Measurements from ENCODE around the gene CYB561D2. TPM values are rescaled to one million over a fixed set of nuclear protein-coding genes. Genes with fewer than 3 reads are reported as not detected.

CYB561D2 gene
- total and polyA plus RNA-seq, 9 donors: 4.5 to 17.1 (median 9.6) TPM

DNA sequence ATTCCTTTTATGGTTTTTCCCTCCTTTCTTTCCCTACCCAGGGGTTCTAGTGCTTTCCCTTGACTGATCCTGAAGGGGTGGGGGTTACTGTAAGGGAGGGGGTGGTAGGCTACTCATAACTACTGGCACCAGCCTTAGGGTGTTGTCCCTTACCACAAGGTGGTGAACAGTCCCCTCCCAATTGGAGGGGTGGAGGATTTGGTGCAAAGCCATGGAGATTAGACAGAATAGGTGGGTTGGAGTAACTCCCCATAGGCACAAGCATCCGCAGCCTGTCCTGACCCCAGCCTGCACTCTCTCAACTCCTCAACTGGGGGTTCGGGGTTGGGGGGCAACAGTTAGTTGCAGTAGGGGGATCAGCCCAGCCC, 25.6 kb upstream of the CYB561D2 start:
- TF ChIP-seq, protein P1, sequence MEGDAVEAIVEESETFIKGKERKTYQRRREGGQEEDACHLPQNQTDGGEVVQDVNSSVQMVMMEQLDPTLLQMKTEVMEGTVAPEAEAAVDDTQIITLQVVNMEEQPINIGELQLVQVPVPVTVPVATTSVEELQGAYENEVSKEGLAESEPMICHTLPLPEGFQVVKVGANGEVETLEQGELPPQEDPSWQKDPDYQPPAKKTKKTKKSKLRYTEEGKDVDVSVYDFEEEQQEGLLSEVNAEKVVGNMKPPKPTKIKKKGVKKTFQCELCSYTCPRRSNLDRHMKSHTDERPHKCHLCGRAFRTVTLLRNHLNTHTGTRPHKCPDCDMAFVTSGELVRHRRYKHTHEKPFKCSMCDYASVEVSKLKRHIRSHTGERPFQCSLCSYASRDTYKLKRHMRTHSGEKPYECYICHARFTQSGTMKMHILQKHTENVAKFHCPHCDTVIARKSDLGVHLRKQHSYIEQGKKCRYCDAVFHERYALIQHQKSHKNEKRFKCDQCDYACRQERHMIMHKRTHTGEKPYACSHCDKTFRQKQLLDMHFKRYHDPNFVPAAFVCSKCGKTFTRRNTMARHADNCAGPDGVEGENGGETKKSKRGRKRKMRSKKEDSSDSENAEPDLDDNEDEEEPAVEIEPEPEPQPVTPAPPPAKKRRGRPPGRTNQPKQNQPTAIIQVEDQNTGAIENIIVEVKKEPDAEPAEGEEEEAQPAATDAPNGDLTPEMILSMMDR (IDR thresholded peaks at IDR 0.05): no peak
- TF ChIP-seq EP300 (IDR thresholded peaks at IDR 0.05) (no peak), POLR2A (IDR thresholded peaks at IDR 0.05) (no peak)
- Histone ChIP-seq H3K27ac (no peak overlapping the region), H3K9me3 (no peaks in the 10 kb centered on the region), H3K4me1 (ENCODE audit: insufficient read depth) (peaks cover 15% of the 10 kb centered on the region), H3K27me3 (no peaks in the 10 kb centered on the region), H3K36me3 (no peaks in the 10 kb centered on the region), H3K4me3 (no peak overlapping the region)
- WGBS, 3 donors: 73 to 83% (median 81%) methylated on average over 2 of the region's 2 CpGs
- no peak for DNase-seq
- intact Hi-C loops (cut with DNase I): loop anchor here in 1 of 4 donors (10.0 kb wide), 1 partner anchor 60 kb away; the partner anchor contains the start of gene SEMA3B

DNA sequence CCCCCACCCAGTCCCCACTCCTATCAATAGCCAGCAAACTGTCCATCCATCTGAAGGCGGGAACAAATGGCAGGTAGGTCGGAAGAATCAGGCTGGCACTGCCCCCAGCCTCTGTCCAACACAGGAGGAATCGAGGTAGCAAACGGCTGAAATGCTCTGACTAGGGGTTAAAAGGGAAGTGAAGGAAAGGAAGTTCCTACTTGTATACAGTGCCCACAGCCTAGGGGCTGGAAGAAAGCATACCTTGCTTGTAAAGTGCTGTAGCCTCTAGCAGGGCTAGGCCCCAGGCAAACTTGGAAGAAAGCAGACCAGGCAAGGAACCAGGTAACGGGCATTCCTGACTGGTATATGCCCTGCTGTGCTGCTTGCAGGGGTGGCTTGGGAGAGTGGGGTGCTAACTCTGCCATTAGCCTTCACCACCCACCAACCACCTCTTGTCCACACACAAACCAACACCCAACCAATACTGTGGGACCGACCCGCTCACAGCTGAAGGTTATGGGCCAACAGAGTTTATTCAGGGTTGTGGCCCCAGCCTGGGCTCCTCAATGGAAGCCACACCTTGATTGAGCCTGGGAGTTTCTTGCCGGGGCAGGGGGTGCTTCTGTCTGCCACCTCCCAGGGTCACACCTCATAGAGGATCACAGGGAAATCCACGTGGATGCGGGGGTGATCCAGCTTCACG, 25.0 kb upstream of the CYB561D2 start:
- Histone ChIP-seq H3K9me3 (no peaks in the 10 kb centered on the region), H3K27me3 (no peaks in the 10 kb centered on the region), H3K27ac (no peak overlapping the region), H3K36me3 (no peaks in the 10 kb centered on the region), H3K4me3 (no peak overlapping the region), H3K4me1 (ENCODE audit: insufficient read depth) (peaks cover 9% of the 10 kb centered on the region)
- TF ChIP-seq, protein P1 (IDR thresholded peaks at IDR 0.05): no peak
- TF ChIP-seq EP300 (IDR thresholded peaks at IDR 0.05) (no peak), POLR2A (IDR thresholded peaks at IDR 0.05) (no peak)
- no peak for DNase-seq
- 83 to 88% (median 85%) methylated on average over 11 of the region's 11 CpGs for WGBS, 3 donors
- intact Hi-C loops (cut with DNase I): loop anchor here in 1 of 4 donors (10.0 kb wide), 1 partner anchor 61 kb away; the partner anchor contains the start of gene SEMA3B

DNA sequence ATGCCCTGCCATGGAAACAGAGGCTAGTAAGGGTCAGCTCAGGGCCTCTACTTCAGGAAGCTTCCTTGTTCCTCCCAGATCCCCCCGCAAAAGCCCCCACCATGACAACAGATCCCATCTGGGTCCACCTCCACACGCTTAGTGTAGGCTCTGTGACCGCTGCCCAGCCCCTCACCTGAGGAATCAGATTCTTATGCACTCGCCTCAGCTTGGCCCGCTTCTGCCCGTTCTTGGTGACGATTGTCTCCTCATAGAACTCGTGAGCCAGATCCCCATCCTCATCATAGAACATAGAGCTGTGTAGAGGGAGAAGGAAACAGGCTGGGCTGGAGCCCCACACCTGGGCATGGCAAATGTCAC, 24.5 kb upstream of the CYB561D2 start:
- no peak overlapping the region for H3K4me3 ChIP-seq
- H3K27me3 ChIP-seq: no peaks in the 10 kb centered on the region
- DNase-seq: no peak
- intact Hi-C loops (cut with DNase I): loop anchor here in 1 of 4 donors (10.0 kb wide), 1 partner anchor 61 kb away; the partner anchor contains the start of gene SEMA3B
- TF ChIP-seq, protein P1 (IDR thresholded peaks at IDR 0.05): no peak
- TF ChIP-seq EP300 (IDR thresholded peaks at IDR 0.05) (no peak), POLR2A (IDR thresholded peaks at IDR 0.05) (no peak)
- no peaks in the 10 kb centered on the region for H3K36me3 ChIP-seq
- no peak overlapping the region for H3K27ac ChIP-seq
- H3K9me3 ChIP-seq: no peaks in the 10 kb centered on the region
- 84 to 88% (median 86%) methylated on average over 8 of the region's 8 CpGs for WGBS, 3 donors
- peaks cover 9% of the 10 kb centered on the region for H3K4me1 ChIP-seq (ENCODE audit: insufficient read depth)

DNA sequence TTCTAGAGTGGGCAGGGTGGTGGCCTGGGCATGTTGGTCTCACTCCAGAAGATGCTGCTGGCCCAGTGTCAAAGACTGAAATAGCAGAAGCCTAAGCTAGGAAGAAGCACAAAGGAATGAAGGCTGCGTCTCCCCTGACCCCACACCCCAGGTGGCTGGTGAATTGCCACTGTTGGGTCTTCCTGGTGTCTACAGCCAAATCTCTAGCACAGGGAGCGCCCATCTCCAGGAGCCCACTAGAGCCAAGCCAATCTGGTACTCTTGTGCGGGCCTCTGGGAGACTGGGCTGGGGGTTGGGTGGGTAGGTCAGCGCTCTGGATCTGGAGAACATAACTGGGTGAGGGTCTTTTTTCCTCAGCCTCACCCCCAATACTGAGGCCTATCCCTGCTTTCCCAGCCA, 23.5 kb upstream of the CYB561D2 start:
- Histone ChIP-seq H3K4me3 (peak overlapping the region; percentile 84), H3K27me3 (no peaks in the 10 kb centered on the region), H3K4me1 (ENCODE audit: insufficient read depth) (peaks cover 9% of the 10 kb centered on the region), H3K9me3 (no peaks in the 10 kb centered on the region), H3K36me3 (no peaks in the 10 kb centered on the region), H3K27ac (peak overlapping the region in 1 of 2 donors; percentile 34)
- 58 to 65% (median 65%) methylated on average over 4 of the region's 4 CpGs for WGBS, 3 donors
- TF ChIP-seq, protein P1 (IDR thresholded peaks at IDR 0.05): no peak
- TF ChIP-seq EP300 (IDR thresholded peaks at IDR 0.05) (no peak), POLR2A (IDR thresholded peaks at IDR 0.05) (no peak)
- DNase-seq: peak in 1 of 5 donors; percentile 28
- intact Hi-C loops (cut with DNase I): loop anchor here in 1 of 4 donors (10.0 kb wide), 1 partner anchor 62 kb away; the partner anchor contains the start of gene SEMA3B

All from ovary (tissue), 9 donors.